ENCODE measurements around the gene PFKP.
A peak's percentile ranks its signal among the peaks of the same experiment; 100 is the strongest.

The PFKP gene

DNA sequence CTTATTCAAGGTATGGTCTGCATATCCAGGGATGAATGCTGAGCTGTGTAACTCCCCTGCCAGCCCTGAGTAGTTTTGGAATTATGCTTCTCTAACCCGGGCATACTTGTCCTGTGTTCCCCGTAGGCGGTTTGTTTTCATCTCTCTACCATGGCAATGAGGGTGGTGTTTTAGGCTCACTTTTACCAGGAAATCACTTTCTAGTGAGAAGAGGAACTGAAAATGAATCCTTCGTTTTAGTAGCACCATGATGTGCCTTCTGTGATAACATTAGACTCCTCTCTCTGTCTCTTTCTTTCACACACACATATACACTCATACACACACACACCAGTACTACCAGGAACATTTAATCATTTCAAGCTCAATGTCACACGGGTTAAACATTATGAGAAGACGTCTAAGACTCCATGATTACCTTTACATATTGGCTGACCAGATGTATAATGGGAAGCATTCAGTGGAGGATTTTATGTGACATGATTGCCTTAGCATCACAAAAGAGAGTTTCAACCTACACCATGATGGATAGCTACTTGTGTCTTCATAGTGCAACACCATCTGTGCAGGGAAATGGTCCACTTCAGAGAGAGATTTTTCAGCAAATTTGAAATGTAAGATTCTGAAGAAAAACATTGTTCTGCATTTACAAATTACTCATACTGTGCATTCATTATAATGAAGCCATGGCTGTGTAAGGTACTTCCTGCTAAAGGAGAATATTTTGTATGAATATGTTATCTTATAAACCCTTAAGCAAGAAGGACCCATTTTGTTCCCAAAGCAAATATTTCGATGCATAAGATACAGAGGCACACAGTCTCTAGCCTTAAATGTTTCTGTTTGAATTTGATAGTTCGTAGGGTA, 31.0 kb upstream of the PFKP start:
- in situ Hi-C loops (cut with HindIII; ENCODE audit: low pct_unique_long_range_greater_than_20kb, low sequenced_read_pairs): no loop called here
- TF ChIP-seq JUND (IDR thresholded peaks at IDR 0.05; ENCODE audit: low read depth): no peak
- DNase-seq (ENCODE audit: low read depth in 1 of 2, low spot score in 1 of 2): no peak

DNA sequence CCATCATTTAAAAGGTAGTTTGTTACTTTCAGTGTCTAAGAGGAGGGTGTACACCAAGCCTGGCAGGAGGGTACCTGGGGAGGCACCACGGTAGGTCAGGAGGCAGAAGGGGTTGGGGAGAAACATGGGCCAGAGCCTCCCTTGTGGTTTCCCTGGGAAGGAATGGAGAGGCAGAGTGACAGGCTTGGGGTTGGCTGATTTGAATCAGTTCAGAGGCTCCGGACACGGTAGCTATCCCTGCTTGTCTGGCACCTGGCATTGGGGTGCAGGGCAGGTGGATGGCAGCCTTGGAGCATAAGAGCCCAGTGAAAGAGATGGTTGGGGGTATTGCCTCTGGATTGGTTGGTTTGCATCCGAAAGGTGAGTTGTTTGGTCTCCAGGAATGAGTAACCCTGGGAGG, 30.2 kb upstream of the PFKP start:
- TF ChIP-seq JUND (IDR thresholded peaks at IDR 0.05; ENCODE audit: low read depth): no peak
- in situ Hi-C loops (cut with HindIII; ENCODE audit: low pct_unique_long_range_greater_than_20kb, low sequenced_read_pairs): no loop called here
- no peak for DNase-seq (ENCODE audit: low read depth in 1 of 2, low spot score in 1 of 2)

DNA sequence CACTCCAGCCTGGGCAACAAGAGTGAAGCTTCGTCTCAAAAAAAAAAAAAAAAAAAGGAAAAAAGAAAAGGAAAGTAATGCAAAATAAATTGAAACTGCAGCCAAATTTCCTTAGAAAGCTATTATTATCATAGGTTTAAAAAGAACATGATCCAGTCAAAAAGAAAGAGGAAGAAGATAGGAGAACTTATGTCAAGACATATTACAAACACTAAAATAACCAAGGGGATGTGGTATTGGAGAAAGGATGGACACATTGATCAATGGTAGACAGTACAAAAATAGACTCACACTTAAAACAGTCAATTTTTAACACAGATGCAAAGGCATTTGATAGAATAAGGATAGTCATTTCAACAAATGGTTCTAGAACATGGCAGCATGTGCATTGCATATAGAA, 27.3 kb upstream of the PFKP start:
- TF ChIP-seq JUND (IDR thresholded peaks at IDR 0.05; ENCODE audit: low read depth): no peak
- DNase-seq (ENCODE audit: low read depth in 1 of 2, low spot score in 1 of 2): no peak
- in situ Hi-C loops (cut with HindIII; ENCODE audit: low pct_unique_long_range_greater_than_20kb, low sequenced_read_pairs): no loop called here

DNA sequence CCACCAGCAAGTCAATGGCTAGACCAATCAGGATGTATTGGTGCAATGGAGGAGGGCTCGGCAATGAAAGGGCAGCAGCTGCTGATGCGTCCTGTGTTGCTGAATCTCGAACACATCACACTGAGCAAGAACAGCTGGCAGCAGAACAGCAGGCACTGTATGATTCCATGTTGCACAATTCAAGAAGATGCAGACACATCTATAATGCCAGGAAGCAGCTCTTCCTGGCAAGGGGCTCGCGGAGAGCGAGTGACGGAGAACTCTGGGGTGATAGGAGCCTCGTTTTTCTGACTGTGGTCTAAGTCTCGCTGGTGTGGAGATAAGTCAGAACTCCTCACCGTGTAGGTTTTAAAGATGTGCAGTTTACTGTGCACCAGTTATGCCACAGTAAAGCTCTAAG, 24.8 kb upstream of the PFKP start:
- no peak for DNase-seq (ENCODE audit: low read depth in 1 of 2, low spot score in 1 of 2)
- no peak for TF ChIP-seq JUND (IDR thresholded peaks at IDR 0.05; ENCODE audit: low read depth)
- in situ Hi-C loops (cut with HindIII; ENCODE audit: low pct_unique_long_range_greater_than_20kb, low sequenced_read_pairs): no loop called here

DNA sequence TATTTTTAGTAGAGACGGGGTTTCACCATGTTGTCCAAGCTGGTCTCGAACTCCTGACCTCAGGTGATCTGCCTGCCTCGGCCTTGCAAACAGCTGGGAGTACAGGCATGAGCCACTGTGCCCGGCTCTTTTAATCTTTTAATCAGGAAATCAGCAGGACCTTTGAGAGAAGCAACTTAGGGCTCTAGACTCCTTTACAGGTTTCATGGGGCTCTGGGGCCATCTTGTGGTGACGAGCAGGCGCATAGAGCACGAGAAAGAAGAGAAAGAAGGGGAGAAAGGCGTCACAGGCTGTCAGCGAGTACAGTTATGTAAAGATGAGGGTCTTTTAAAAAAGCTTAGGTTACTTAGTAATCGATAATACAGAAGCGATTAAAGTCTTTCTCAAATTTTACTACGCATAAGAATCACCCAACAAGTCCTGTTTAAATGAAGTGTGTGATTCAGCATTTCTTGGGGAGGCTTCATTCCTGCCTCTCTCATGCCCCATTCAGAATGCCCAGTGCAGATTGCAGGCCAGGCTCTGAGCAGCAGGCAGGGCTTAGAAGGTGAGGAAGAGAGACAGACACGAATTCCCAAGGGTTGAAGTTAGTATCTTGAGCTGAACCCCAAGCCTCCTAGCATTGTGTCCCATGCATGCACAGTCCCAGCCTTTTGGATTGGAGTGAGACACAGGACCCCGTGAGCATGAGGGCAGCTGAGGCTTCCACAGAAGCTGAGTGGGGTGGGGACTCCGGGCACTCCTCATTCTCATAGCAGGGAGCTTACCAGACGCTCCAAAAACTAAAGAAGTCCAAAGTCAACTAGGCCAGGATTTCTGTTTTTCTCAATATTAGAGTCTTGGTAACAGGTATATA, 23.6 kb upstream of the PFKP start:
- TF ChIP-seq JUND (IDR thresholded peaks at IDR 0.05; ENCODE audit: low read depth): no peak
- in situ Hi-C loops (cut with HindIII; ENCODE audit: low pct_unique_long_range_greater_than_20kb, low sequenced_read_pairs): no loop called here
- DNase-seq (ENCODE audit: low read depth in 1 of 2, low spot score in 1 of 2): peak; percentile 86 to 91

DNA sequence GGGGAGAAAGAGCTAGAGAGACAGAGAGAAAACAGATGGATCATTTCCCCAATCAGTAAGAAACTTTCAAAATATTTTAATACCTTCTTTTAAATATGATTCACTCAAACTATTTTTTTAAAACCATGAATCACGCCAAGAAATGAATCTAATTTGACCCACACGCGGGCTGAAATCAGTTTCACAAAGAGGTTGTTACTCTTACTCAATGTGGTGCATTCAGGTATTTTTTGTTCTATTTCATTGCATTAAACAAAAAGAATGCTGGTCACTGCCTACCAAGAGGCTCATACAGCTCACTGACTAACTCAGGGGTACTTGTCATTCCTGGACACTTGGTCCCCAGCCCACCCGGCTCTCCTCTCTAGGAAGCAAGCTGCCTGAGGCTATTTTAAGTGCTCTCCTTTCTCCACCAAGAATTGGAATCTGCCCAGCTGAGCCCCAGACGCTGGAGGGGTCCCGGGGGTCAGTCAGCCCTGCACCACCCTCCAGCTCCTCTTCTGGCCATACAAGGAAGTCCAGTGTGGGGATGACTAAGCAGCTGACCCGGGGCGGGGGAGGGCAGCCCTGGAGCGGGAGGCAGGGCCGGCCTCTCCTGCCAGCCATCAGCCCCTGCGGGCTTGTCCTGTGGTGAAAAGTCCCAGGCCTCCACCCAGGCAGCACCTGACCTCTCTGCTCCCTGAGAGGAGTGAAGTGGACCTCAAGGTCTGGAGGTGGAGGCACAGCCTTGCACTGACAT, 21.7 kb upstream of the PFKP start:
- in situ Hi-C loops (cut with HindIII; ENCODE audit: low pct_unique_long_range_greater_than_20kb, low sequenced_read_pairs): no loop called here
- TF ChIP-seq JUND (IDR thresholded peaks at IDR 0.05; ENCODE audit: low read depth): no peak
- DNase-seq (ENCODE audit: low read depth in 1 of 2, low spot score in 1 of 2): peak in 1 of 2 experiments; percentile 27

GRCh38 chr10:3046210-3046779, 21.1 kb upstream of the PFKP start:
- DNase-seq (ENCODE audit: low read depth in 1 of 2, low spot score in 1 of 2): no peak
- in situ Hi-C loops (cut with HindIII; ENCODE audit: low pct_unique_long_range_greater_than_20kb, low sequenced_read_pairs): no loop called here
- TF ChIP-seq JUND (IDR thresholded peaks at IDR 0.05; ENCODE audit: low read depth): no peak

GRCh38 chr10:3046981-3047547, 20.3 kb upstream of the PFKP start:
- in situ Hi-C loops (cut with HindIII; ENCODE audit: low pct_unique_long_range_greater_than_20kb, low sequenced_read_pairs): no loop called here

DNA sequence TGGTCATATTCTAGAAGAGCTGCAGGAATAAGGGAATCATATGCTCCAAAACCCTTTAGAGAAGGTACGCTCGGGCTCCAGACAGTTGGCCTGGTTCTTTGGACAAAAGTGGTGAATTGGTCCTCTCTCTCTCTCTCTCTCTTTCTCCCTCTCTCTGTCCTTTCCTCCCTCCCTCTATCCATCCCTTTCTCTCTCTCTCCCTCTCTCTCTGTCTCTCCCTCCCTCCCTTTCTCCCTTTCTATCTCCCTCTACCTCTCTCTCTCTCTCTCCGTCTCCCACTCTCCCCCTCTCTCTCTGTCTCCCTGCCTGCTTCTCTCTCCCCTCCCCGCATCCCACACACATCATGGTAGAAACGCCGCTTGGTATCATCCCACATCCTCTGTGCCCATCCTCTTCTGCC, 19.8 kb upstream of the PFKP start:
- no peak for DNase-seq (ENCODE audit: low read depth in 1 of 2, low spot score in 1 of 2)
- in situ Hi-C loops (cut with HindIII; ENCODE audit: low pct_unique_long_range_greater_than_20kb, low sequenced_read_pairs): no loop called here
- TF ChIP-seq JUND (IDR thresholded peaks at IDR 0.05; ENCODE audit: low read depth): no peak

More at GRCh38 chr10:3046981-3047547, 20.3 kb upstream of the PFKP start:
- no peak for TF ChIP-seq JUND (IDR thresholded peaks at IDR 0.05; ENCODE audit: low read depth)
- DNase-seq (ENCODE audit: low read depth in 1 of 2, low spot score in 1 of 2): no peak

DNA sequence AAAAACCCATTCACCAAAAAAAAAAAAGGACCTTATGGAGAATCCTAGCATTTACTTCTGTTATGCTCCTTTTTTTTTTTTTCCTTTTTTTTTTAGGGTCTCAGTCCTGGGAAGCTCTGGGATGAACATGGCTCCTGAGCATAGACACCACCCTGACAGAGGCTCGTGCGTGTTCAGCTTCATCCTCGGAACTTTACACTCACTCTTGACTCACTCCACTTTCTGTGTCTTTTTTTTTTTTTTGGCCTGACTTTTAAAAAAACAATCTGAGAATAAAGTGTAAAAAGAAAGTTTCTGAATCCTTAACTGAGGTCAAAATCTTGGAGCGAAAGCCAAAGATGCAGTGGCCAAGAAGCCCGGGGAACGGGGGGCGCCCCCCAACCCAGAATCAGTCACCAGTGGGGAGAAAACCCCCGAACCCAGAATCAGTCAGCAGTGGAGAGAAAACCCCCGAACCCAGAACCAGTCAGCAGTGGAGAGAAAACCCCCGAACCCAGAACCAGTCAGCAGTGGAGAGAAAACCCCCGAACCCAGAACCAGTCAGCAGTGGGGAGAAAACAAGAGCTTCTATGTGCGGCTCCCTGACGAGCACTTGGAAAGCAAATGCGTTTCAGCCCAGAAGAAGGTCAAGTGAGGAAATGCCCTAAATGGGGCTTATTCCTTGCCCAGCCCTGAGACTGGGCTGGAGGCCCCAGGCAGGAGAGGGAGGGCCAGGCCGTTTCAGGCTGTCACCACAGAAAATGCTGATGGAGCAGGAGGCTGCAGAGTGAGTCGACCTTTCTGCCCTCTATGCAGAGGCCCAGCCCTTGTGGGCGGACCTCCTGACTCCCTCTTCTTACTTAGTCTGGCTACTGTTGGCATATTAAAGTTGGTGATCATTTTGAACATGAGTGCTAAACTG, 19.0 kb upstream of the PFKP start:
- in situ Hi-C loops (cut with HindIII; ENCODE audit: low pct_unique_long_range_greater_than_20kb, low sequenced_read_pairs): no loop called here
- no peak for TF ChIP-seq JUND (IDR thresholded peaks at IDR 0.05; ENCODE audit: low read depth)
- no peak for DNase-seq (ENCODE audit: low read depth in 1 of 2, low spot score in 1 of 2)

DNA sequence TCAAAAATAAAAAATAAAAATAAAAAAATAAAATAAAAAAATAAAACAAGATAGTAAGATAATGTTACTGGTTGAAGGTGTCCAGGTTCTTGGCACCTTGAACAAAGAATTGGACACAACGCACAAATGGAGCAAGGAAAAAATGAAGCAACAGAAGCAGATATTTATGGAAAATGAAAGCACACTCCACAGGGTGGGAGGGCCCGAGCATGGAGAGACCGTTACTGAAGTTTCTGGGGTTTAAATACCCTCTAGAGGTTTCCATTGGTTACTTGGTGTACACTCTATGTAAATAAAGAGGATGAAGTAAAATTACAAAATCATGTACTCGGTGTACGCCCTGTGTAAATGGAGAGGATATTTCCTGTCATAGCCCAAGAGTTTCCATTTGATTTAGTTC, 15.7 kb upstream of the PFKP start:
- DNase-seq (ENCODE audit: low read depth in 1 of 2, low spot score in 1 of 2): no peak
- TF ChIP-seq JUND (IDR thresholded peaks at IDR 0.05; ENCODE audit: low read depth): no peak
- in situ Hi-C loops (cut with HindIII; ENCODE audit: low pct_unique_long_range_greater_than_20kb, low sequenced_read_pairs): no loop called here

Data from T47D (cell line).